Parathyroid adenoma (tissue), 2 donors: ENCODE results near the gene WEE1.

Source experiments
- H2AFZ ChIP-seq: fragments of 300-600 bp; sonication (generic); one replicate; pipeline ENCODE4 v1.7.0; 2017; ENCODE audit warnings: antibody characterized with exemption, mild to moderate bottlenecking
- H3K27ac ChIP-seq: fragments of 300-600 bp; sonication (generic); one replicate; pipeline ENCODE4 v1.7.0; 2017
- H3K27me3 ChIP-seq: fragments of 300-600 bp; sonication (generic); one replicate; pipeline ENCODE4 v1.7.0; 2017; ENCODE audit warnings: low read length; ENCODE audit not compliant: control insufficient read depth, insufficient read depth
- H3K36me3 ChIP-seq: fragments of 300-600 bp; sonication (generic); one replicate; pipeline ENCODE4 v1.7.0; 2017; ENCODE audit warnings: low read length; ENCODE audit not compliant: control insufficient read depth, insufficient read depth
- H3K4me1 ChIP-seq: fragments of 300-600 bp; sonication (generic); one replicate; pipeline ENCODE4 v1.7.0; 2017; ENCODE audit warnings: control low read depth
- H3K4me2 ChIP-seq: fragments of 300-600 bp; sonication (generic); one replicate; pipeline ENCODE4 v1.7.0; 2017; ENCODE audit warnings: low read length
- H3K4me3 ChIP-seq: fragments of 300-600 bp; sonication (generic); one replicate; pipeline ENCODE4 v1.7.0; 2017; ENCODE audit warnings: low read depth, low read length
- H3K79me2 ChIP-seq: fragments of 300-600 bp; sonication (generic); one replicate; pipeline ENCODE4 v1.7.0; 2017; ENCODE audit warnings: control low read depth
- H3K9ac ChIP-seq: fragments of 300-600 bp; sonication (generic); one replicate; pipeline ENCODE4 v1.7.0; 2017; ENCODE audit warnings: mild to moderate bottlenecking
- H3K9me3 ChIP-seq: fragments of 300-600 bp; sonication (generic); one replicate; pipeline ENCODE4 v1.7.0; 2017; ENCODE audit warnings: low read length; ENCODE audit not compliant: control insufficient read depth
- TF ChIP-seq, protein P1 (sequence below): fragments of 300-600 bp; sonication (generic); IDR thresholded peaks from one replicate; pipeline ENCODE4 v1.7.0; 2017; ENCODE audit warnings: antibody characterized with exemption, mild to moderate bottlenecking
- donor health status: primary hyperparathyroidism.

WEE1 gene

DNA sequence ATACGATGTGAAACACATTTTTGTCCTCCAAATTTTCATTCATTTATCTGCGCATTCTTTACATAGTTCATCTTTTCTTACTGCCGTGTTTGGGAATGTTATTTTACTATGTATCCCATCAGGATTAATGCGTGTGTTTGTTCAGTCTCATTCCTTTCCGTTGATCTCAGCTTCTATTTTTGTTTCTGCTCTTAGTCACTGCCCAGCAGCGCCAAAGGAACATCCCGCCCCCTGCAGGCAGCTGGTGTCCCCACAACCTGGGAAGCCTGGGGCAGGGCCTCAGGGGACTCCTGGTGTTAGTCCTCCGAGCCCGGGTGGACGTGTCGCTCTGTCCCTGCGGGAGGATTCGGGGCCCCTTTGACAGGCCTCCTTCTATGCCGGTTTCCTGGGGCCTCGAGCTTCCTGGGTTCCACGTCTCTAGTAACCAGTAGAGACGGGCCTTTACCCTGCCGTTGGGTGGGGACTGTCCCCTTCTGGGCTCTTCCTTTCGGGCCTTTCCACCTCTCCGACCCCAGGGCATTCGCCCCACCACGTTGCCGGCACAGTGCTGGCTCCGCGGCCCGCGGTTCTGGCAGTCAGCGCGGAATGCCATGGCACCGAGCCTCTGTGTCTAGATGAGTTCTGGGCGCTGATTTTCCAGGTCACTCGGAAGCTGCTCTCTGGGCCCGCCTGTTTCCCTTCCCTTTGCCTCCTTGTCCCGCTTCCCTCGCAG is 39.8 kb downstream of the WEE1 start:
- Histone ChIP-seq H2AFZ (peak overlapping the region; percentile 99), H3K27me3 (no peaks in the 10 kb centered on the region), H3K9me3 (no peaks in the 10 kb centered on the region), H3K4me3 (peak overlapping the region; percentile 57), H3K4me2 (peak overlapping the region; percentile 77), H3K9ac (no peak overlapping the region), H3K36me3 (no peaks in the 10 kb centered on the region), H3K27ac (peak overlapping the region; percentile 94), H3K79me2 (no peaks in the 10 kb centered on the region), H3K4me1 (peaks cover 4% of the 10 kb centered on the region)
- TF ChIP-seq, protein P1, sequence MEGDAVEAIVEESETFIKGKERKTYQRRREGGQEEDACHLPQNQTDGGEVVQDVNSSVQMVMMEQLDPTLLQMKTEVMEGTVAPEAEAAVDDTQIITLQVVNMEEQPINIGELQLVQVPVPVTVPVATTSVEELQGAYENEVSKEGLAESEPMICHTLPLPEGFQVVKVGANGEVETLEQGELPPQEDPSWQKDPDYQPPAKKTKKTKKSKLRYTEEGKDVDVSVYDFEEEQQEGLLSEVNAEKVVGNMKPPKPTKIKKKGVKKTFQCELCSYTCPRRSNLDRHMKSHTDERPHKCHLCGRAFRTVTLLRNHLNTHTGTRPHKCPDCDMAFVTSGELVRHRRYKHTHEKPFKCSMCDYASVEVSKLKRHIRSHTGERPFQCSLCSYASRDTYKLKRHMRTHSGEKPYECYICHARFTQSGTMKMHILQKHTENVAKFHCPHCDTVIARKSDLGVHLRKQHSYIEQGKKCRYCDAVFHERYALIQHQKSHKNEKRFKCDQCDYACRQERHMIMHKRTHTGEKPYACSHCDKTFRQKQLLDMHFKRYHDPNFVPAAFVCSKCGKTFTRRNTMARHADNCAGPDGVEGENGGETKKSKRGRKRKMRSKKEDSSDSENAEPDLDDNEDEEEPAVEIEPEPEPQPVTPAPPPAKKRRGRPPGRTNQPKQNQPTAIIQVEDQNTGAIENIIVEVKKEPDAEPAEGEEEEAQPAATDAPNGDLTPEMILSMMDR, result peak; percentile 87

DNA sequence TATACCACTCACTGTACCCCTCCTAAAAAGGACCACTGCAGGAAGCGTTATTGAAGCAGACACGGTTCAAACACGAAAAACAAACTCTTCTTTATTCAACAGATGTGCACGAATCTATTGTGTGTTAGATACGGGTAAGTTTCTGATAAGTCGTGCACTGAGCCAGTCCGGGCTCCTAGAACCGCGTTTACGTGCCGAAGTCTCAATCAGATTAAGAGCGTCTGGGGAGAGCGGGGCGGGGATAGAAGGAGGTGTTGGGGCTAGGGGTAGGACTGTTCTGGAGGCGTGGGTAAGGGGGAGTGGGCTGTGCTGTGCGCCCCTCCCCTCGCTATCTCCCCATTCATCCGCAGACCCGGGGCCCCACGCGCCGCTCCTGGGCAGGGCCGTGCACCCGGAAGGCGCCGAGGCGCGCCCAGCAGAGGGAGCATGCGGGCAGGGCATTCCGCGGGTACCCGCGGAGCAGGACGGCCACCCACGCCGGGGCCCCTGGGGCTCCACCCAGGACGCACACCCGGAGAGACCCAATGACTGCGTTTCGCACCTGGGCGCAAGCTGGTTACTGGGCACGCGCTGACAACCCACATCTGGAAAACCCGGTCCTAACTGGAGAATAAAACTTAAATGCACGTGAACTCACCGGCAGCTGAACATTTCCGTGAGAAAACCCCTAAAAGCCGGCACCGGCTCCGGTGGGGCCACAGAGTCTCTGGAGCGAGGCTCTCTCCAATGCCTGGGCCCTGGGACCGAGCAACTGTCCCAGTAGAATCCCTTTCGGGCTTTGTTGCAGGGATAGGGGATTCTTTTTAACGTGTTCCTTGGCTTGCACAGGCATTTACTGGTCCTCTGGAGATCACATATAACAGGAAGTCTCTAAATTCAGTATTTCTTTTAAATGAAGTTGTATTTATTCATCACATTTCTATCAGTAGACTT is 40.6 kb downstream of the WEE1 start:
- no peaks in the 10 kb centered on the region for H3K27me3 ChIP-seq

DNA sequence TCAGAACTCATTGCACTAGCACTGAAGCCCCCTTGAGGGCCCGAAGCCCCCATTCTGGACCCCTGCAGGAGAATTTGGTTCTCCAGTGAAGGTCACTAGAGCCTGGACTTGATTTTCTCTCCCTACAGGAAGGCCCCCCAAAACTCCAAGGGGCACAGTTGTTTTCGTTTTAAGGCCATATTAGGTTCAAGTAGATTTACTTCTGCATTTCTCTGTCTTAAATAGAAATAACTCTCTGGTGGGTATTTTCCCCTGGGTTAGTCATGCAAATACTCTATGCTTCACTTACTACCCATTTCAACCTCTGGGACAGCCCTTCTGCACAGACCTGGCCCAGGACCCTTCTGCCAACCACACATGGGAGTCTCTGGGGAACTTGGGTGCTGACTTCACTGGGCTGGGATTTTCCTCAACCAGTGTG is 41.6 kb downstream of the WEE1 start:
- H3K27me3 ChIP-seq, result no peaks in the 10 kb centered on the region
- no peaks in the 10 kb centered on the region for H3K79me2 ChIP-seq
- no peak overlapping the region for H3K4me2 ChIP-seq
- no peaks in the 10 kb centered on the region for H3K9me3 ChIP-seq
- no peaks in the 10 kb centered on the region for H3K36me3 ChIP-seq
- no peak overlapping the region for H3K27ac ChIP-seq
- H2AFZ ChIP-seq, result peak overlapping the region; percentile 33
- H3K4me1 ChIP-seq, result peaks cover 4% of the 10 kb centered on the region
- TF ChIP-seq, protein P1, result no peak
- no peak overlapping the region for H3K4me3 ChIP-seq
- H3K9ac ChIP-seq, result no peak overlapping the region

More for the DNA sequence above, 40.6 kb downstream of the WEE1 start:
- Histone ChIP-seq H3K79me2 (no peaks in the 10 kb centered on the region), H3K4me3 (peak overlapping the region; percentile 57), H2AFZ (peak overlapping the region; percentile 99), H3K27ac (peak overlapping the region; percentile 94), H3K4me2 (peak overlapping the region; percentile 77), H3K4me1 (peaks cover 4% of the 10 kb centered on the region), H3K9me3 (no peaks in the 10 kb centered on the region), H3K36me3 (no peaks in the 10 kb centered on the region), H3K9ac (no peak overlapping the region)
- TF ChIP-seq, protein P1, result peak; percentile 58

DNA sequence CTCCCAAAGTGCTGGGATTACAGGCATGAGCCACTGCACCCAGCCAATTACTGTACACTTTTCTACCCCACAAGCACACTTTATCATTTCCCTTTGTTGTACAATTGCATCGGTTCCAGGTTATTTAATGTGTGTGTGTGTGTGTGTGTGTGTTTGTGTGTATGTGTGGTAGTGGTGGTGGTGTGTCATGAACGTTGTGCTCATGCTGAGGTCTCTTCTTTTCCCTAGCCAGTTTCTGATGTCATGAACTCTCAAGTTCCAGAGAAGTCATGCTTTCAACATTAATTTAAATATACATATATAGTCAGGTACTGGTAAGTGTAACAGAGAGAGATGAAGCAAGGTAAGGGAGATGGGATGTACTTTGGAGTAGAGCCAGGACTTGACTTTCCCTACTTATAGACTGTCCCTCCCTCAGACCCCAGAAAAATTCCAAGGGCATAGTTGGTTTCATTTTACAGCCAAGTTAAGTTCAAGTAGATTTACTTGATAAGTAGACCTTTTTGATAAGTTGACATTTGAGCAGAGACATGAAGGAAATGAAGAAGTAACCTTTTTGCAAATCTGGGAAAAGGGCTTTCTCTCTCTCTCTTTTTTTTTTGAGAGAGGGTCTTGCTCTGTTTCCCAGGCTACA is 42.7 kb downstream of the WEE1 start:
- TF ChIP-seq, protein P1, result no peak
- H3K4me1 ChIP-seq, result peaks cover 4% of the 10 kb centered on the region
- H3K79me2 ChIP-seq, result no peaks in the 10 kb centered on the region
- no peaks in the 10 kb centered on the region for H3K36me3 ChIP-seq
- H3K9me3 ChIP-seq, result no peaks in the 10 kb centered on the region
- H3K4me2 ChIP-seq, result no peak overlapping the region
- H3K4me3 ChIP-seq, result no peak overlapping the region
- no peak overlapping the region for H3K9ac ChIP-seq
- H3K27me3 ChIP-seq, result no peaks in the 10 kb centered on the region
- H2AFZ ChIP-seq, result no peak overlapping the region
- H3K27ac ChIP-seq, result no peak overlapping the region
